ENCODE measurements around the gene WDR35.

WDR35 gene

GRCh38 chr2:19871836-19872235, 118.1 kb downstream of the WDR35 start:
- no peak for TF ChIP-seq CTCF (IDR thresholded peaks at IDR 0.05)
- no peak overlapping the region for H3K4me3 Mint-ChIP-seq

GRCh38 chr2:19870792-19871191, 119.1 kb downstream of the WDR35 start:
- H3K4me1 Mint-ChIP-seq, result peaks cover 25% of the 10 kb centered on the region
- TF ChIP-seq CTCF (IDR thresholded peaks at IDR 0.05), result no peak
- no peak for DNase-seq
- no peak overlapping the region for H3K27ac Mint-ChIP-seq
- no peak overlapping the region for H3K4me3 Mint-ChIP-seq
- no peaks in the 10 kb centered on the region for H3K9me3 Mint-ChIP-seq
- H3K27me3 Mint-ChIP-seq (ENCODE audit: low read depth, poor library complexity), result peaks cover 27% of the 10 kb centered on the region
- H3K36me3 Mint-ChIP-seq (ENCODE audit: low read depth), result peaks cover 9% of the 10 kb centered on the region

More at GRCh38 chr2:19871836-19872235, 118.1 kb downstream of the WDR35 start:
- Mint-ChIP-seq H3K4me1 (peaks cover 22% of the 10 kb centered on the region), H3K27me3 (ENCODE audit: low read depth, poor library complexity) (peaks cover 27% of the 10 kb centered on the region), H3K36me3 (ENCODE audit: low read depth) (peaks cover 9% of the 10 kb centered on the region), H3K27ac (no peak overlapping the region), H3K9me3 (no peaks in the 10 kb centered on the region)
- DNase-seq, result no peak

- Mint-ChIP-seq H3K9me3 (no peaks in the 10 kb centered on the region), H3K4me3 (peak overlapping the region; percentile 84), H3K27ac (no peak overlapping the region), H3K4me1 (peaks cover 37% of the 10 kb centered on the region), H3K36me3 (ENCODE audit: low read depth) (peaks cover 9% of the 10 kb centered on the region), H3K27me3 (ENCODE audit: low read depth, poor library complexity) (peaks cover 24% of the 10 kb centered on the region)
- no peak for TF ChIP-seq CTCF (IDR thresholded peaks at IDR 0.05)
- peak; percentile 66 for DNase-seq
These were observed 121.0 kb downstream of the WDR35 start for GRCh38 chr2:19868701-19869580.

GRCh38 chr2:19868224-19868623, 121.7 kb downstream of the WDR35 start:
- Mint-ChIP-seq H3K36me3 (ENCODE audit: low read depth) (peaks cover 9% of the 10 kb centered on the region), H3K4me1 (peaks cover 38% of the 10 kb centered on the region), H3K4me3 (peak overlapping the region; percentile 84), H3K27me3 (ENCODE audit: low read depth, poor library complexity) (peaks cover 22% of the 10 kb centered on the region), H3K9me3 (no peaks in the 10 kb centered on the region), H3K27ac (no peak overlapping the region)
- TF ChIP-seq CTCF (IDR thresholded peaks at IDR 0.05), result no peak
- DNase-seq, result no peak

- peaks cover 9% of the 10 kb centered on the region for H3K36me3 Mint-ChIP-seq (ENCODE audit: low read depth)
- H3K4me3 Mint-ChIP-seq, result no peak overlapping the region
- no peak for TF ChIP-seq CTCF (IDR thresholded peaks at IDR 0.05)
- peaks cover 44% of the 10 kb centered on the region for H3K4me1 Mint-ChIP-seq
- H3K9me3 Mint-ChIP-seq, result no peaks in the 10 kb centered on the region
- DNase-seq, result no peak
- H3K27ac Mint-ChIP-seq, result no peak overlapping the region
- peaks cover 20% of the 10 kb centered on the region for H3K27me3 Mint-ChIP-seq (ENCODE audit: low read depth, poor library complexity)
These were observed 123.1 kb downstream of the WDR35 start for GRCh38 chr2:19866771-19867170.

- Mint-ChIP-seq H3K27me3 (ENCODE audit: low read depth, poor library complexity) (peaks cover 18% of the 10 kb centered on the region), H3K4me1 (peaks cover 56% of the 10 kb centered on the region), H3K36me3 (ENCODE audit: low read depth) (peaks cover 4% of the 10 kb centered on the region), H3K27ac (no peak overlapping the region), H3K4me3 (no peak overlapping the region), H3K9me3 (no peaks in the 10 kb centered on the region)
- no peak for TF ChIP-seq CTCF (IDR thresholded peaks at IDR 0.05)
- no peak for DNase-seq
These were observed 124.8 kb downstream of the WDR35 start for GRCh38 chr2:19865151-19865550.

Measured in nephron progenitor cell (in vitro differentiated cells).